HEK293 (cell line): ENCODE data around the gene ZNF792.

Experiments used
- CTCF ChIA-PET: fragments of 350-600 bp; formaldehyde crosslinking; extraction: SDS; loops from one replicate; lab custom pipeline; 2021; ENCODE audit warnings: antibody characterized with exemption; lab: Yijun Ruan, JAX
- POLR2A ChIA-PET: fragments of 300-600 bp; formaldehyde crosslinking; extraction: SDS; loops from one replicate; lab custom pipeline; 2020; ENCODE audit warnings: antibody characterized with exemption, inconsistent platforms; lab: Yijun Ruan, JAX
- H3K27ac ChIP-seq: fragments of 200-500 bp; sonication (Bioruptor generic); 2 replicates; pipeline ENCODE4 v1.5.1; 2014; ENCODE audit warnings: low read depth, low read length, control low read depth, inconsistent platforms; ENCODE audit errors: extremely low read depth
- H3K36me3 ChIP-seq, 2 experiments: fragments of 200-500 bp in 1 of 2; sonication (Bioruptor generic) in 1 of 2; 1 replicate in 1 of 2; 2 replicates in 1 of 2; pipeline ENCODE4 v1.5.1; 2014 to 2017; ENCODE audit warnings: inconsistent platforms in 2 of 2, low read length in 2 of 2; ENCODE audit not compliant: control insufficient read depth in 2 of 2, insufficient read depth in 1 of 2
- H3K4me1 ChIP-seq: fragments of 200-500 bp; sonication (Bioruptor generic); 2 replicates; pipeline ENCODE4 v1.5.1; 2014; ENCODE audit warnings: mild to moderate bottlenecking, low read length, inconsistent platforms; ENCODE audit not compliant: control insufficient read depth, insufficient read depth
- H3K4me3 ChIP-seq: 2 replicates; pipeline ENCODE4 v1.5.1; 2011; ENCODE audit warnings: low read depth, mild to moderate bottlenecking, control low read depth, low read length, moderate library complexity
- H3K9me3 ChIP-seq: fragments of 200-500 bp; sonication (Bioruptor generic); 2 replicates; pipeline ENCODE4 v1.5.1; 2014; ENCODE audit warnings: low read depth, low read length, inconsistent platforms; ENCODE audit not compliant: control insufficient read depth, insufficient read depth
- GLI4 ChIP-seq: fragments of 450-650 bp; formaldehyde crosslinking; IDR thresholded peaks from 2 replicates; pipeline ENCODE4 v1.5.1; 2016; ENCODE audit warnings: missing biosample characterization, missing genetic modification characterization
- KLF16 ChIP-seq: fragments of 450-650 bp; formaldehyde crosslinking; IDR thresholded peaks from 2 replicates; pipeline ENCODE4 v1.5.1; 2017; ENCODE audit warnings: missing biosample characterization, missing genetic modification characterization
- YY2 ChIP-seq: fragments of 450-650 bp; formaldehyde crosslinking; IDR thresholded peaks from 2 replicates; pipeline ENCODE4 v1.5.1; 2016; ENCODE audit warnings: missing biosample characterization, missing genetic modification characterization
- ZNF140 ChIP-seq: fragments of 450-650 bp; formaldehyde crosslinking; IDR thresholded peaks from 2 replicates; pipeline ENCODE4 v1.5.1; 2016; ENCODE audit warnings: missing biosample characterization, missing genetic modification characterization
- ZNF157 ChIP-seq: fragments of 450-650 bp; formaldehyde crosslinking; IDR thresholded peaks from 2 replicates; pipeline ENCODE4 v1.5.1; 2016; ENCODE audit warnings: missing biosample characterization, missing genetic modification characterization
- ZNF19 ChIP-seq: fragments of 450-650 bp; formaldehyde crosslinking; IDR thresholded peaks from 2 replicates; pipeline ENCODE4; 2016; ENCODE audit warnings: missing biosample characterization, missing genetic modification characterization, low read depth
- ZNF350 ChIP-seq: fragments of 450-650 bp; formaldehyde crosslinking; IDR thresholded peaks from 2 replicates; pipeline ENCODE4 v1.5.0; 2017; ENCODE audit warnings: missing biosample characterization, mild to moderate bottlenecking, missing genetic modification characterization
- ZNF404 ChIP-seq: fragments of 450-650 bp; formaldehyde crosslinking; IDR thresholded peaks from 2 replicates; pipeline ENCODE4 v1.5.1; 2017; ENCODE audit warnings: missing biosample characterization, missing genetic modification characterization
- ZNF560 ChIP-seq: fragments of 450-650 bp; formaldehyde crosslinking; IDR thresholded peaks from 2 replicates; pipeline ENCODE4 v1.5.1; 2017; ENCODE audit warnings: missing biosample characterization, missing genetic modification characterization, borderline replicate concordance
- ZNF624 ChIP-seq: fragments of 450-650 bp; formaldehyde crosslinking; IDR thresholded peaks from 2 replicates; pipeline ENCODE4 v1.5.1; 2017; ENCODE audit warnings: missing biosample characterization, missing genetic modification characterization
- ZNF658 ChIP-seq: fragments of 450-650 bp; formaldehyde crosslinking; IDR thresholded peaks from 2 replicates; pipeline ENCODE4; 2016; ENCODE audit warnings: missing biosample characterization, missing genetic modification characterization
- ZNF670 ChIP-seq: fragments of 450-650 bp; formaldehyde crosslinking; IDR thresholded peaks from 2 replicates; pipeline ENCODE4 v1.5.1; 2016; ENCODE audit warnings: missing biosample characterization, missing genetic modification characterization, low read depth
- ZNF677 ChIP-seq: fragments of 450-650 bp; IDR thresholded peaks from 2 replicates; pipeline ENCODE4 v1.5.0; 2018; ENCODE audit warnings: missing biosample characterization, mild to moderate bottlenecking, missing genetic modification characterization, moderate library complexity
- TF ChIP-seq, protein P1 (sequence below): fragments of 450-650 bp; IDR thresholded peaks from 2 replicates; pipeline ENCODE4 v1.5.1; 2018; ENCODE audit warnings: missing biosample characterization, mild to moderate bottlenecking, missing genetic modification characterization
- TF ChIP-seq, protein P2 (sequence below): fragments of 450-650 bp; formaldehyde crosslinking; IDR thresholded peaks from 2 replicates; pipeline ENCODE4 v1.5.1; 2016; ENCODE audit warnings: missing biosample characterization, missing genetic modification characterization
- TF ChIP-seq, protein P3 (sequence below): fragments of 450-650 bp; formaldehyde crosslinking; IDR thresholded peaks from 2 replicates; pipeline ENCODE4 v1.5.1; 2016; ENCODE audit warnings: missing biosample characterization, missing genetic modification characterization
- TF ChIP-seq, protein P4 (sequence below): fragments of 450-650 bp; formaldehyde crosslinking; IDR thresholded peaks from 2 replicates; pipeline ENCODE4 v1.5.1; 2016; ENCODE audit warnings: missing biosample characterization, missing genetic modification characterization

Gene ZNF792

DNA sequence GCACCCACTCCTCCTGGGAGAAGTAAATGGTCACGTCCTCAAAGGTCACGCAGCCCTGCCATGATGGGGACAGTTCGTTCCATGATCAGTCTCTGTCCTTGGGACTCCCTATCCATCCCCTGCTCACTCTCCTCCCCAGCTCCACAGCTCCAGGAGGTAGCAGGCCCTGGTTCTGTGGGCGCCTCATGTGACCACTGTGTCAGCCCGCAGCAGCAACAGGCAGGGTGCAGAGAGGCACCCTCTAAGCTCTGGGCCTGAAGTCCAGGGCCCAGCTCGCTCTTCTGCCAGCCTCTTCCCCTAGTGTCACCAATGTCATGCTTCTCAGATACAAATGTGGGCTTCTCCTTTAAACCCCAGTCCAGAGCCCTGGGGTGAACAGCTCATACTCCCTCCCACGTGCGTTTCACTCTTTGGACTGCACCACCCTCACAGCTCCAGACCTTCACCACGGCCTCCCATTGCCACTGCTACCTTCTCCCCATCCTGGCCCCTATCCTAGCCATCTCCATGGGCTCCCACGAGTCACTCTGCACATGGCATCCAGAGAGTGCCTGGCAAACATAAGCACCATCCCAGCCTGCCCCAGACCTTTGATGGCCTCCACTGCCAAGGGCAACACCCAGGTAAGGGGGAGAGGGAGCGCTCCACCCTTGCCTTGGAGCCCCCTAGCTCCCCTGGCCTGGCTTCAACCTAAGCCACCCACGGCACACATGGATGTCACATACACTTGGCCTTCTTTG is 2.9 kb downstream of the ZNF792 start:
- TF ChIP-seq ZNF19 (tag by site-specific recombination) = no peak
- peak; percentile 46; the same call in 1 of the 2 replicates for TF ChIP-seq ZNF560 (tag by site-specific recombination)
- TF ChIP-seq ZNF677 (tag by site-specific recombination) = no peak
- Histone ChIP-seq H3K27ac (no peak overlapping the region), H3K4me3 (no peak overlapping the region), H3K9me3 (peaks cover 10% of the 10 kb centered on the region; the same call in 1 of the 2 replicates), H3K4me1 (peaks cover 16% of the 10 kb centered on the region), H3K36me3 (peaks cover 15 to 59% of the 10 kb centered on the region in 2 experiments)
- ChIA-PET POLR2A (interaction anchor here (0.6 to 1.0 kb wide), 2 partner anchors 21 to 34 kb away, joined by 3 read pairs; partner anchors contain the start of gene ZNF30), CTCF (interaction anchor here (0.5 to 6.3 kb wide), 5 partner anchors 12 to 472 kb away, joined by 3 to 52 read pairs (median 4); no protein-coding TSS in a partner anchor)

DNA sequence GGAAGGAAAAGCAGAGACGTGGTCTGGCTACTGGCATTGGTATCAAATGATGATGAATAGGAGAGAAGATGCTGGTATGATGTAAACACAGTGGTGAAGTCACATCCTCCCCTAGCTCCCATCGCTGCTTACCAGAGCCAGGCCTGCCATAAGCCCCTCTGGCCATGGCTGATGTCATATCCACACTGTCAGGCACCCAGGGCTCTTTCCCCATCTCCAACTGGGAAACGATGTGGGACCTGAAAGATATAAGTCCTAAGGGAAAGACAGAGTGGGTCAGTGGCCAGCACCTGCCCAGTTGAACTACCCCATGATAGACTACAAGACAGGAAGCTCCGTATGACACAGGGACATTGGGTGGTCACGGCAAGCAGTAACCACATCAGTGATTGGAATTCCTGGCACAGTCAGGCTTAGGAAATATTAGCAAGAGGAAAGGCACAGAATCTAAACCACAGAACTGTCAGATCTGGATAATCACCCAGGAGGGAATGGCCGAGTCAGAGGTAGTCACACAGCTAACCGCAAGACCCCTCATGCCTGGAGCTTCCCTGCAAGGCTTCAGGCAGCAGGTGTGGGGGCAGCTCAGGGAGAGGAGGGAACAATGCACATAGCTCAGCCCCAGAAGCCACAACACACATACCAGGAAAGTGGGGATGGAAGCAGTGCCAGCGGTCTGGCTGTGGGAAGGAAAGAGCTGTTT is 3.8 kb downstream of the ZNF792 start:
- Histone ChIP-seq H3K9me3 (peaks cover 14% of the 10 kb centered on the region), H3K4me1 (peaks cover 16% of the 10 kb centered on the region), H3K4me3 (no peak overlapping the region), H3K36me3 (peaks cover 15 to 65% of the 10 kb centered on the region in 2 experiments), H3K27ac (no peak overlapping the region)
- POLR2A ChIA-PET = interaction anchor here (0.6 to 1.0 kb wide), 2 partner anchors 20 to 33 kb away, joined by 3 read pairs; partner anchors contain the start of gene ZNF30
- TF ChIP-seq ZNF157 (tag by site-specific recombination) (no peak), ZNF658 (no peak), ZNF404 (tag by site-specific recombination) (no peak), ZNF670 (tag by site-specific recombination) (no peak)
- TF ChIP-seq, protein P1, sequence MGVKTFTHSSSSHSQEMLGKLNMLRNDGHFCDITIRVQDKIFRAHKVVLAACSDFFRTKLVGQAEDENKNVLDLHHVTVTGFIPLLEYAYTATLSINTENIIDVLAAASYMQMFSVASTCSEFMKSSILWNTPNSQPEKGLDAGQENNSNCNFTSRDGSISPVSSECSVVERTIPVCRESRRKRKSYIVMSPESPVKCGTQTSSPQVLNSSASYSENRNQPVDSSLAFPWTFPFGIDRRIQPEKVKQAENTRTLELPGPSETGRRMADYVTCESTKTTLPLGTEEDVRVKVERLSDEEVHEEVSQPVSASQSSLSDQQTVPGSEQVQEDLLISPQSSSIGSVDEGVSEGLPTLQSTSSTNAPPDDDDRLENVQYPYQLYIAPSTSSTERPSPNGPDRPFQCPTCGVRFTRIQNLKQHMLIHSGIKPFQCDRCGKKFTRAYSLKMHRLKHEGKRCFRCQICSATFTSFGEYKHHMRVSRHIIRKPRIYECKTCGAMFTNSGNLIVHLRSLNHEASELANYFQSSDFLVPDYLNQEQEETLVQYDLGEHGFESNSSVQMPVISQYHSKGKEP (tag by site-specific recombination) = no peak
- TF ChIP-seq, protein P2, sequence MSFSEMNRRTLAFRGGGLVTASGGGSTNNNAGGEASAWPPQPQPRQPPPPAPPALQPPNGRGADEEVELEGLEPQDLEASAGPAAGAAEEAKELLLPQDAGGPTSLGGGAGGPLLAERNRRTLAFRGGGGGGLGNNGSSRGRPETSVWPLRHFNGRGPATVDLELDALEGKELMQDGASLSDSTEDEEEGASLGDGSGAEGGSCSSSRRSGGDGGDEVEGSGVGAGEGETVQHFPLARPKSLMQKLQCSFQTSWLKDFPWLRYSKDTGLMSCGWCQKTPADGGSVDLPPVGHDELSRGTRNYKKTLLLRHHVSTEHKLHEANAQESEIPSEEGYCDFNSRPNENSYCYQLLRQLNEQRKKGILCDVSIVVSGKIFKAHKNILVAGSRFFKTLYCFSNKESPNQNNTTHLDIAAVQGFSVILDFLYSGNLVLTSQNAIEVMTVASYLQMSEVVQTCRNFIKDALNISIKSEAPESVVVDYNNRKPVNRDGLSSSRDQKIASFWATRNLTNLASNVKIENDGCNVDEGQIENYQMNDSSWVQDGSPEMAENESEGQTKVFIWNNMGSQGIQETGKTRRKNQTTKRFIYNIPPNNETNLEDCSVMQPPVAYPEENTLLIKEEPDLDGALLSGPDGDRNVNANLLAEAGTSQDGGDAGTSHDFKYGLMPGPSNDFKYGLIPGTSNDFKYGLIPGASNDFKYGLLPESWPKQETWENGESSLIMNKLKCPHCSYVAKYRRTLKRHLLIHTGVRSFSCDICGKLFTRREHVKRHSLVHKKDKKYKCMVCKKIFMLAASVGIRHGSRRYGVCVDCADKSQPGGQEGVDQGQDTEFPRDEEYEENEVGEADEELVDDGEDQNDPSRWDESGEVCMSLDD (tag by site-specific recombination) = no peak
- TF ChIP-seq, all 188 proteins: peak for 0
- CTCF ChIA-PET = interaction anchor here (0.5 to 6.3 kb wide), 6 partner anchors 8 to 471 kb away, joined by 3 to 52 read pairs (median 4); no protein-coding TSS in a partner anchor

DNA sequence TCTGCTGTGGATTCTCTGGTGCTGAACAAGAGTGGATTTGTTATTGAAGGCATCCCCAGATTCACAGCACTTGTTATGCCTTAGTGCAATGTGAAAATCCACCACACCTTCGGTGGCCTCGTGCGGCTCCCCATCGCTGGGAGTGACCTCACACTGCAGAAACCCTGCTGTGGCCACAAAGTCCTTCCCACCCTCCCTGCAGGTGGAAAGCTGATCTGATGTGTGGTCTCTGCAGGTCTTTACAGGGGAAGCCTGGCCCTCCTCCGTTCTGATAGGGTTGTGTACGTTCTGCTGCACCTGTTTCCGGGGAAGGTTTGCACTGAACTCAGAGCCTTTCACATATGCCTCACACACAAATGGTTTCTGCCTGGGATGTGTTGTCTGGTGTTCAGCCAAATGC is 5.0 kb downstream of the ZNF792 start:
- Histone ChIP-seq H3K9me3 (peaks cover 14% of the 10 kb centered on the region), H3K36me3 (peaks cover 15 to 65% of the 10 kb centered on the region in 2 experiments), H3K4me1 (peaks cover 16% of the 10 kb centered on the region), H3K27ac (no peak overlapping the region), H3K4me3 (no peak overlapping the region)
- POLR2A ChIA-PET = no interaction called here
- CTCF ChIA-PET = interaction anchor here (2.1 kb wide), 1 partner anchor 14 kb away, joined by 8 read pairs; no protein-coding TSS in a partner anchor
- TF ChIP-seq, protein P3, sequence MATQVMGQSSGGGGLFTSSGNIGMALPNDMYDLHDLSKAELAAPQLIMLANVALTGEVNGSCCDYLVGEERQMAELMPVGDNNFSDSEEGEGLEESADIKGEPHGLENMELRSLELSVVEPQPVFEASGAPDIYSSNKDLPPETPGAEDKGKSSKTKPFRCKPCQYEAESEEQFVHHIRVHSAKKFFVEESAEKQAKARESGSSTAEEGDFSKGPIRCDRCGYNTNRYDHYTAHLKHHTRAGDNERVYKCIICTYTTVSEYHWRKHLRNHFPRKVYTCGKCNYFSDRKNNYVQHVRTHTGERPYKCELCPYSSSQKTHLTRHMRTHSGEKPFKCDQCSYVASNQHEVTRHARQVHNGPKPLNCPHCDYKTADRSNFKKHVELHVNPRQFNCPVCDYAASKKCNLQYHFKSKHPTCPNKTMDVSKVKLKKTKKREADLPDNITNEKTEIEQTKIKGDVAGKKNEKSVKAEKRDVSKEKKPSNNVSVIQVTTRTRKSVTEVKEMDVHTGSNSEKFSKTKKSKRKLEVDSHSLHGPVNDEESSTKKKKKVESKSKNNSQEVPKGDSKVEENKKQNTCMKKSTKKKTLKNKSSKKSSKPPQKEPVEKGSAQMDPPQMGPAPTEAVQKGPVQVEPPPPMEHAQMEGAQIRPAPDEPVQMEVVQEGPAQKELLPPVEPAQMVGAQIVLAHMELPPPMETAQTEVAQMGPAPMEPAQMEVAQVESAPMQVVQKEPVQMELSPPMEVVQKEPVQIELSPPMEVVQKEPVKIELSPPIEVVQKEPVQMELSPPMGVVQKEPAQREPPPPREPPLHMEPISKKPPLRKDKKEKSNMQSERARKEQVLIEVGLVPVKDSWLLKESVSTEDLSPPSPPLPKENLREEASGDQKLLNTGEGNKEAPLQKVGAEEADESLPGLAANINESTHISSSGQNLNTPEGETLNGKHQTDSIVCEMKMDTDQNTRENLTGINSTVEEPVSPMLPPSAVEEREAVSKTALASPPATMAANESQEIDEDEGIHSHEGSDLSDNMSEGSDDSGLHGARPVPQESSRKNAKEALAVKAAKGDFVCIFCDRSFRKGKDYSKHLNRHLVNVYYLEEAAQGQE (tag by site-specific recombination) = no peak
- TF ChIP-seq YY2 (no peak), ZNF624 (no peak), KLF16 (no peak), ZNF140 (no peak), ZNF350 (tag by site-specific recombination) (no peak), GLI4 (tag by site-specific recombination) (no peak)
- TF ChIP-seq, protein P4, sequence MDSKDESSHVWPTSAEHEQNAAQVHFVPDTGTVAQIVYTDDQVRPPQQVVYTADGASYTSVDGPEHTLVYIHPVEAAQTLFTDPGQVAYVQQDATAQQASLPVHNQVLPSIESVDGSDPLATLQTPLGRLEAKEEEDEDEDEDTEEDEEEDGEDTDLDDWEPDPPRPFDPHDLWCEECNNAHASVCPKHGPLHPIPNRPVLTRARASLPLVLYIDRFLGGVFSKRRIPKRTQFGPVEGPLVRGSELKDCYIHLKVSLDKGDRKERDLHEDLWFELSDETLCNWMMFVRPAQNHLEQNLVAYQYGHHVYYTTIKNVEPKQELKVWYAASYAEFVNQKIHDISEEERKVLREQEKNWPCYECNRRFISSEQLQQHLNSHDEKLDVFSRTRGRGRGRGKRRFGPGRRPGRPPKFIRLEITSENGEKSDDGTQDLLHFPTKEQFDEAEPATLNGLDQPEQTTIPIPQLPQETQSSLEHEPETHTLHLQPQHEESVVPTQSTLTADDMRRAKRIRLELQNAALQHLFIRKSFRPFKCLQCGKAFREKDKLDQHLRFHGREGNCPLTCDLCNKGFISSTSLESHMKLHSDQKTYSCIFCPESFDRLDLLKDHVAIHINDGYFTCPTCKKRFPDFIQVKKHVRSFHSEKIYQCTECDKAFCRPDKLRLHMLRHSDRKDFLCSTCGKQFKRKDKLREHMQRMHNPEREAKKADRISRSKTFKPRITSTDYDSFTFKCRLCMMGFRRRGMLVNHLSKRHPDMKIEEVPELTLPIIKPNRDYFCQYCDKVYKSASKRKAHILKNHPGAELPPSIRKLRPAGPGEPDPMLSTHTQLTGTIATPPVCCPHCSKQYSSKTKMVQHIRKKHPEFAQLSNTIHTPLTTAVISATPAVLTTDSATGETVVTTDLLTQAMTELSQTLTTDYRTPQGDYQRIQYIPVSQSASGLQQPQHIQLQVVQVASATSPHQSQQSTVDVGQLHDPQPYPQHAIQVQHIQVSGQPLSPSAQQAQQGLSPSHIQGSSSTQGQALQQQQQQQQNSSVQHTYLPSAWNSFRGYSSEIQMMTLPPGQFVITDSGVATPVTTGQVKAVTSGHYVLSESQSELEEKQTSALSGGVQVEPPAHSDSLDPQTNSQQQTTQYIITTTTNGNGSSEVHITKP = no peak
